HG03469 (cell line): ENCODE measurements around the gene PTPRM.

Source experiments
- ATAC-seq: cut with Tn5 transposase; IDR thresholded peaks from one replicate; pipeline ENCODE4 v1.9.1; 2021; ENCODE audit warnings: mild to moderate bottlenecking, moderate library complexity, moderate number of reproducible peaks; ENCODE audit not compliant: unreplicated experiment

Gene PTPRM

GRCh38 chr18:8081267-8081666 lies 514.2 kb downstream of the PTPRM start:
- no peak for ATAC-seq

DNA sequence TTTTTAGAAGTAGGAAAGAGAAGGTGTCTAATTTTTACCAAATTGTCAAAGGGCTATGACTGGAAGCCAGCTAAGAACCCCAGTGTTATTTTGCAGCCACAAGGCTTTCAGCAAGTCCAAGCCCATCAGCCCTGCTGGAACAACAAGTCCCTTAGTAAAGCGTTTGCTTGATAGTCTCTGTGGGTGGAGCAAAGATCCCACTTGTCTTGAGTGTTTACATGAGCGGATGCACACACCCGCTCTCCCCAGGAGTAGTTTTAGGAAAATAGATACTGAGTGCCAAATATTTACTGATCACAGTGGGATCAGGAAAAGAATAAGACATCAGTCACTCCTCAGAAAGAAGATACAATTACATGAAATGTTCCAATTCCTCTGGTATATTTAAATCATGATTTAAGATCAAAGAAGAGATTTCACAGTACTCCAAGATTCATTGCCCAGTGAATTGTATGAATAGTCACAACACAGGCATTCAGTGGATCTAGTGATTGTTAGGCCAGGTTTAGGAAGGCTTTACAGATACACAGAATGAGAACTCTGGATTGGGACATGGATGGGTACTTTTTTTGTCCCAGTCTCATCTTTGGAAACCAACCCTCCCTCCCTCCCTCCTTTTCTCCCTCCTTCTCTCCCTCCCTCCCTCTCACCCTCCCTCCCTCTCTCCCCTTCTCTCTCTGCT lies 514.9 kb downstream of the PTPRM start:
- no peak for ATAC-seq

- ATAC-seq, result no peak
Observed at GRCh38 chr18:8084160-8084559, 517.0 kb downstream of the PTPRM start.

DNA sequence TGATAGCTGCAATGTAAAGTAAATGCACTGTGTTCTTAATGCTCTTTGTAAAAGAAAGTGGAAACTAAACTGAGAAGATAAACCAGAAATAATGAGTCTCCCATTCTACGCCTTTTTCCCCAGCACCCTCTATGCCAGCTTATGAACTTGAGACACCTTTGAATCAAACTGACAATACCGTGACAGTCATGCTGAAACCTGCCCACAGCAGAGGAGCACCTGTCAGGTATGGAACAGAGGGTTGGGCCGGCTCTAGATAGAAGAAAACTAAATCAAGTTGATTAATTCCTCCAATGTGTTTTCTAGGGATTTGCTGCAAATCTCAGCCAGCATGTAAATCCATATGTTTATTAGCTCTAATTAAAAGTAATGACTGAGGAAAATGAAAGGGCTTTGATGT lies 521.5 kb downstream of the PTPRM start:
- ATAC-seq, result no peak

DNA sequence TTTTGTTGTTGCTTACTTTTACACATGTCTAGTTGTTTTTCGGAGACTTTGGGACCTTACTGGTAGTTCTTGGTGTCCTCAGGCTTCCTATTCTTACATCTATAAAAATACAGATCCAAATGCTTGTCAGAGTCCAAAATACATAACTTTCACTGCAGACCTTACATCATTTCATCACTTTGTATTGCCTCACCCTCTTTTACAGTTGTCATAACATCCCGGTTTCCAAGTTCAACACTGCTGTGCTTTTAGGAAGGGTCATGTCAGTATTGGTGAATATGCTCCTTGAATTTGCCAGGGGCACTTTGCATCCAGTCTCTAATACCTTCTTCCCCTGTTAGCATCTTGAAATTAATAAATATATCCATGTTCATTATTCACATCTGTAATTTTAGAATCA lies 523.9 kb downstream of the PTPRM start:
- ATAC-seq, result no peak

DNA sequence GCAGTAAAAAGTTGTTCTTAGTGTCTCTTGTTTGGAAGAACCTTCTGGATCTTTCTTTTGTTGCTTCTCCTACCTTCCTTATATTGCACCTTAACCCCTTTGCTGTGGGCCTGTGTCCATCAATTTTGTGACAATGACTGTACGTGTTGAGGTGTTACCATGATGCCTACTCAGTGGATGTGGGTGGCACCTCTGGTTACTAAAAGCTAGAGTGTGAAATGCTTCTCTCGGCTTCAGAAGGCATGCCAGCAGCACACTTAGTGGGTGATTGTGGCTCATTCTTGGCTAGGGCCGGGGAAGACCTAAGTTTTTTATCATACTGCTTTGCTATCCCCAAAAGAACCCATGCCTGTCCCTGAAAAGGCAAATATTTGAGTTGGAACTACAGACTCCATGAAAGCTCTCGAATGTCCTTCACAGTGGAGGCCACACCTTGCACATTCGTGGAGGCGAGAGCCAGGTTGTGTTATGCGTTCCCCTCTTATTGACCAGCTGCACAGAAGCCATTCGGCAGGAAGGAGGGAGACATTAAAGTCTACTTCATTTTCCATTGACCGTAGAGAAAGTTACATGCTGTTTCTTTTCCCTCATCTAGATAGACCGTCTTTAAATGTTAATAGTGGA lies 528.9 kb downstream of the PTPRM start:
- no peak for ATAC-seq

DNA sequence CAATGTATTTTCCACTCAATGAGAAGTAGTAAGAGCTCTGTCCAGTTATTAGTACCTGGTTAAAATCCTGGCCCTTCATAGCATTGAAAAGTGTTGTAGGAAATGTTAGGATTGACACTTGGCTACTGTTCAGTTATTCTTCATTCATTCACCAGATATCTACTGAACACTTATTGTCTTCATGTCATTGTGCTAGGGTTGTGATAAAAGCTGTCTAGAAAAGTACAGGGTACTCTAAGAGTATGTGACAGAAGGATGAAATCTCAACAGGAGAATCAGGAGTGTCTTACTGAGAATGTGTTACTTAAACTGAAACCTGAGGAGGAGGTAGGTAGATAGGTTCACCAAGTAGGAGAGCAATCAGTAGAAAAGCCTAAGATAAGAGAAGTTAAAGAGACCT lies 530.3 kb downstream of the PTPRM start:
- ATAC-seq, result no peak

DNA sequence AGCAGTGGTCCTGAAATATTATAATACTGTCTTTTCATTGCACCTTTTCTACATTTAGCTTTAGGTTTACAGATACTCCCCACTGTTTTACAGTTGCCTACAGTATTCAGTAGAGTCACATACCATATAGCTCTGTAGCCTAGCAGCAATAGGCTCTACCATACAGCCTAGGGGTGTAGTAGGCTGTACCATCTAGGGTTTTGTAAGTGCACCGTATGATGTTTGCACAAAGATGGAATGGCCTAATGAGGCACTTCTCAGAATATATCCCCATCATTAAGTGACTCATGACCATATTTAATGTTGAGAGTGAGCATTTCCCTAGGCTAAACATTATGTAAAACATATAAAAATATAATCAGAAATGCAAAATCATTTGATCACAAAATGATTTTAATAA lies 530.8 kb downstream of the PTPRM start:
- ATAC-seq, result no peak

GRCh38 chr18:8106603-8107002 lies 539.5 kb downstream of the PTPRM start:
- ATAC-seq, result no peak

DNA sequence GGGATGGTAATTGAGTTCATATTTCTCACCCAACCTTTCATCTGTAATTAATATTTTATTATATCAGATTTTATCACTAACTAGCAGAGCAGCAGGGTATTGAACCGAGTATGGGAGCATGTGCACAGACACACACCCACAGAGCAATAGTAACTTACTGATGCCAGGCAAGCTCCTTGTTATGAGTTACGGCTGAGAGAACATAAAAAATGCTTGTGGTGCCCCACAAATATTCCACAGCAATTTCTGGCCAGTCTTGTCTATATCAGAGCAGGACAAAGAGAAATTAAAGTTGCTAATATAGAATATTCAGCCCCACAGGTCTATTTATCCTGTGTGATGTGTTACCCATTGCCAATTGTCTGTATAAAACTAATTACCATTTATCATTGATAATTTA lies 540.3 kb downstream of the PTPRM start:
- no peak for ATAC-seq

DNA sequence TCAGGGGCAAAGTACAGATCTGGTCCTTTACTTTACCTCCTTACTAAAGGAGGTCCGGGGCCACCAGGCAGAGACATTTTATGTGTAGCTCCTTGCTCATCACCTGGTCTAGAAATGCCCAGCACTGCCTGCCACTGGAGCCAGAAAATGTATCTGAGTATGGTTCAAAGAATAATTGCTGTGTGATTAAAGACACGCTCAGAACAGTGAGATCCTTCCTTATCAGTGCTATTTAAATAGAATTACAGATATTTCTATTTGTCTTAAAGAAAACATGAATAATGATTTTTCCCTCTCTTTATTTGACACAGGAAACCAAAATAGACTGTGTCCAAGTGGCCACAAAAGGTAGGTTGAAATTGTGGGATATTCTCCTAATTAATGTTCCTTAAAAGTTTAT lies 547.4 kb downstream of the PTPRM start:
- no peak for ATAC-seq

GRCh38 chr18:8116341-8117005 lies 549.4 kb downstream of the PTPRM start:
- ATAC-seq, result no peak

DNA sequence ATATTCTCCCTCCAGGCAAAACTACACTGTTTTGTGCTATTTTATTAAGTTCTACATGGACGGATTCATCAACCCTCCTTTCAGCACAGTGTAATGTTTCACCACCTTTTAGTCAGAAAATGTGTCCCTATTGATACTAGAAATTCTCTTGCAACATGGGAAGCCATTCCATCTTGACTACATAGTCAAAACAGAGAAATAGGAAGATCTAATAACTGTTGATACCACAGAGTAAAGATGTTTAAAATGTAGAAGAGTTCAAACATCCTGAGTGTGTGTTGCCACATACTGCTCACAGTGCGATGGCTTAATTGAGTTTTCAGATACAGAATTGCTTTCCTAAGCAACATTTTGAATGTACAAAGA lies 549.9 kb downstream of the PTPRM start:
- ATAC-seq, result no peak

GRCh38 chr18:8121101-8121500 lies 554.0 kb downstream of the PTPRM start:
- ATAC-seq, result no peak

DNA sequence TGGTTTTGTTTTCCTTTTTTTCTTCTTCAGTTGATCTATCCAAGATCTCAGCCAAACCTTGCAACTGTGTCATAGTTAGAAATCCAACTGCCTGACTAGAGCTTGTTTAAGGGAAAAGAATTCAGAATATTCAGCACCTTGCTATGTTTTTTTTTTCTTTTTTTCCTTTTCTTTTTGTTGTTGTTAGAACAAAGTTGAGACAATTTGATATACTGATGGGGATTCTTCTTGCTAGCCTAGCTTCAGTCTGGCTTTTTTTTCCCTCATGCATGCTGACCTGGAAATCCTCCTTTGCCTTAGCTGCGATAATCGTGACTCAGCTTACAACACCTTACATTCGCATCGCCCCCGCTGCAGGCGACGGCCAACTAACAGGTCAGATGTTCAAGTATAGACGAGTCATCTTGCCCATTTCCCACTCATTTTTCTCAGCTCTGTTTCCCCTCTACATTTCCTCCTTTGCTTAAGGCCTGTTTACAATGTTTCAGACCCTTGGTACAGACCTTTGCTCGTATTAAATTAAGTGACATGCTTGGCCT lies 554.9 kb downstream of the PTPRM start:
- no peak for ATAC-seq

GRCh38 chr18:8124232-8125146 lies 557.4 kb downstream of the PTPRM start:
- no peak for ATAC-seq

DNA sequence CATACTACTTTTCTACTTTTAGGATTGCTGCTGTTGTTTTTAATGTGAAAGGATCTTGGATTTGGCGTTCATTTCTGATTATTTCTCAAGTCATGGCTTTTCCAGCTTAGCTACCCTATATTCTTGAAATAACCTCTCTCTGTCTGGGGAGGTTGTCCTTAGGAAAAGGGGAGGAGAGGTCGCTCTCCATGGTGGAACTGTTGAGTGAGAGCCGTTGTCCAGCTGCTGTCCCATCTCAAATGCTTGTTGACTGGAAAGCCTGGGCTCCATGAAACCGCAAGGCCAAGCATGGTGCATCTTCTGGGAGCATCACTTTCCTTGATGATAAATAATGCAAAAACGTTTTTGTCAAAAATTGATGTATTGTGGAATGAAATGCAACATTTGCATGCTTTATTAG lies 563.0 kb downstream of the PTPRM start:
- no peak for ATAC-seq

- ATAC-seq, result no peak
Observed at GRCh38 chr18:8133032-8133431, 565.9 kb downstream of the PTPRM start.

DNA sequence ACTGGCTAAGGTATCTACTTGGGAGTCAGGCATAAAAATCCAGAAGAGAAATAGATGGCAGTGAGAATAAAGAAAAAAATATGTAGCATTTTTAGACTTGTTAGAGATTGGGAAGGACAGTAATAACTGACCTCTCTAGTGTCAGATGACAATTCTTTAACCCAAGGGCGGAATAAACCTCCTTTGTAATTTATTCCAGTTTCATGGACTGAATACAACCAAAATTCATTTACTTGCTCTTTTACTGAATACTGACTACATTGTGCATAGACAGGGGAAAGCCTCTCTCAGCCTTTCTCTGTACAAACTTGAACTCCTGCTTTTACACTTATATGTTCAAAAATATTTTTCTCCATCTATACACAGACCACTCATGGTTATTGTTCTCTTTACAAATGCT lies 566.8 kb downstream of the PTPRM start:
- ATAC-seq, result no peak

- ATAC-seq, result no peak
Observed at GRCh38 chr18:8139127-8139527, 572.0 kb downstream of the PTPRM start.

DNA sequence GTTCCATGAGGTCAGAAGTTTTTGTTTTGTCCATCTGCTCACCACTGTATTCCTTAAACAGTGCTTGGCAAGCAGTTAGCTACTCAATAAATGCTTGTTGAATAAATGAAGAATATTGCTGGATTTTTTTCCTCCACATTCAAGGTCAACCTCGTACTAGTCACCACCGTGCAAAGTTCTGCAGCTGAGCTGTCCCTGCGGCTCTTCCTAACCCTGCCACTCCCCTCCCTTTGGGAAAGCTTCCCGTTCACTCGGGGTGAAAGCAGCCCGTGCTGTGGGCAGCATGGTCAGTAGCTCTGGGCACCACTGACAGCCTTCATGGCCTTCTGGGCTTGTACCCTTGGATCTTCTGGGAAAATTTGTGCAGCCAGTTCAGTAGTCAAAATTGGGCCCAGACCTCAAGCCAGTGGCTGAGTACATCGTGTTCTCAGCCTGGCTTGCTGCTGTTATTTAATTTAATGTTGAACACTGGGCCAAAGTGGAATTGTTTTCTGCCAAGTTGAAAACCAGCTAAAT lies 572.8 kb downstream of the PTPRM start:
- no peak for ATAC-seq
